8988T (cell line): ENCODE data around the gene LCT.
"Not testable (repeated sequence)": the region's sequence is repeated elsewhere in the genome, so short reads cannot be mapped to it uniquely, and the experiment has no call there.

Source experiments
- DNase-seq: peaks from one replicate; pipeline ENCODE4 v3.0.0; 2011

The LCT gene

DNA sequence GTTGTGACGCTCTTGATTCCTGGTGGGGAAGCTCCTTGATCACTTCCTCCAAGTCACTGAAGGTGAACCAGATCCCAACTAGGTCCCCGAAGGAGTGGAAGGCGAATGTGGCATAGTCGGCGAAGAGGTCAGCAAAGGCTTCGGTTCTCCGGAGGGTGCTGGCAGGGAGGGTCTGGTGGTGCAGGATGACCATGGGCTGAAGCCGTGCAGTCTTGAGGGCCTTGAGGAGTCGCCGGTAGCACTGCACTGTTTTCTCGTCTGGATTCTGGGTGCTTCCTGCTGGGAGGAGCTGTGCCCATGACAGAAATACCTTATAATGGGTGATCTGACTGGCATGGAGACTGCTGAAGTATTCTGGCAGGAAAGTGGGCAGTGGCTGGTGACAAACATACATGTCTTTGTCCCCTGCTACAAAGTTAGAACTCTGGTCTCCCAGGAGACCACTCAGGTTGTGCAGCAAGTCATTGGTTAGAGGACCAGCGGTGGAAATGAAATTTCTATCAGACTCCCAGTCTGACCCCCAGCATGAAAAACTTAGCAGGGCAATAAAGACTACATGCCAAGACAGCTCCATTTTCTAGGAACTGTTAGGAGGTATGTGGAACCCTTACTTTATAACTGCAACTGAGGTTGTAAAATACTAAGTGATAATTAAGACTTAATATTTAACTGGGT lies at the start of gene LCT:
Gene LCT (minus strand): TSS at position 589 of the 675 bp plus-strand sequence. CDS start 15 bp downstream, at position 574.
- DNase-seq = no peak

- DNase-seq = no peak
These were observed 48.7 kb upstream of the LCT start for GRCh38 chr2:135885709-135886108.

GRCh38 chr2:135882415-135882814 lies 45.4 kb upstream of the LCT start:
- no peak for DNase-seq

- not testable (repeated sequence) for DNase-seq
These were observed 39.8 kb upstream of the LCT start for GRCh38 chr2:135876770-135877169.

DNA sequence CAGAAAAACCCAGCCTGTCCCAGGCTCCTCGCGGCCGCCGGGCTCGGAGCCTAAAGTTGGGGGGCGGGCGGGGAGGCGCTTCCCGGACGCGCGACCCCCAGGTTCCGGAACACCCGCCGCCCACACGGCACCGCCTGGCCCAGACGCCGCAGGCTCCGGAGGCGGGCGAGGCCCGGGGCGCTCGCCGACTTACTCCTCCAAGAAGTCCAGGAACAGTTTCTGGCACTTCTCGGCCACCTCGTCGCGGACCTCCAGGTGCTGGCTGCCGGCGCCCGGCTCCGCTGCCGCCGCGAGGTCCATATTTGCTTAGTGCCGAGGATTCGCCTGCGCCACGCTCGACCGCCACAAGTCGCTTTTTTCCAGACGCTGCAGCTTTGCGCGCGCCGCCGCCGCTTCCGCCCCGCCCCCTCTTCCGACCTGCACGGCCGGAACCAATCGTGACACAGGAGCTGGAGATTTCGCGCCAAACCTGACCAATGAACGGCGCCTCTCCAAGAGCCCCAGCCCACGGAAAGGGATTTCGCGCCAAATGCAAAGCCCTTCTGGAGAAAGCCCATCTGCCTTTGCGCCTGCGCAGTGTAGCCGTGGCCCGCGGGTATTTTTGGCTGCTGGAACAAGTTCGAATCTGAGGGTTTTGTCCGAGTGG lies 39.2 kb upstream of the LCT start, which contains the start of gene MCM6:
Gene MCM6 (minus strand): TSS at position 378 of the 646 bp plus-strand sequence. CDS start 78 bp downstream, at position 300.
- DNase-seq = peak; percentile 88

- peak; percentile 26 for DNase-seq
These were observed 38.6 kb upstream of the LCT start for GRCh38 chr2:135875491-135876065.

- DNase-seq = no peak
These were observed 37.9 kb upstream of the LCT start for GRCh38 chr2:135874777-135875365.

- DNase-seq = no peak
These were observed 33.6 kb upstream of the LCT start for GRCh38 chr2:135870571-135870970.

GRCh38 chr2:135863233-135863632 lies 26.2 kb upstream of the LCT start:
- DNase-seq = no peak

DNA sequence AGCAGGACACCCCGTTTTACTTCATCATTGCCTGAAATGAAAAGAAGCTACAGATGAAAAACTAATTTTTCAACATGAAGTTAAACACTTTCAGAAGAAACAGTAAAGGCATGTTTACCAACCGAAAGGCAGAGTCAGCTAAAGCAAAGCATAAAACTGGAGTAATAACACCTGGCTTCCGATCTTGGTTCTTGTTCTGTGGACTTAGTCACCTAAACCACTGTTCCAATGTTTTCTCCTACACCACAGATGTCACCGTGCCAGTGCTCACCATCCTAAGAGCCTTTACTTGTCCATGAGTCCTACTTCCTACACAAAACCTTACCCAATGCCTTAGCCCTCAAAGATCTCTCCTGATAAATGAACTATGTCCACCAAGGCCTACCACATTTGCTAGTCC lies 25.7 kb upstream of the LCT start:
- no peak for DNase-seq

GRCh38 chr2:135853401-135853800 lies 16.4 kb upstream of the LCT start:
- DNase-seq = no peak

DNA sequence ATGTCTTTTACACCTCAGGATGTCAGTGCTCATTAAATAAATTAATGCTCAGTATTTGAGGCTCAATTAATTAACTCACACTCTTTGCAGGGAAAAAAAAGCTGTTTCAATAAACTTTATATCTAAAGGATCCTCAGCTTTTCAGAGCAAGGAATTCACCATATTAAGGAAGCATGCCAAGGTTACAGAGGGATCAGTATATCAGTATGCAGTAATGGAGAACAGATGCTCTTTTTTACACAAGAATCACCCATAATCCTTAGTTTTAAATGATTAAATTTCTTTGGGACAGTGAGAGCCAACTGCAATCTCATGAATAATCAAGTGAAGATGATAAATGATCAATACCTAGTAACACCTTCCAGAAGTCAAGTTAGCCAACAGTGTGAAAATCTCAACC lies 14.9 kb upstream of the LCT start:
- no peak for DNase-seq

GRCh38 chr2:135850892-135851668 lies 14.1 kb upstream of the LCT start:
- no peak for DNase-seq

DNA sequence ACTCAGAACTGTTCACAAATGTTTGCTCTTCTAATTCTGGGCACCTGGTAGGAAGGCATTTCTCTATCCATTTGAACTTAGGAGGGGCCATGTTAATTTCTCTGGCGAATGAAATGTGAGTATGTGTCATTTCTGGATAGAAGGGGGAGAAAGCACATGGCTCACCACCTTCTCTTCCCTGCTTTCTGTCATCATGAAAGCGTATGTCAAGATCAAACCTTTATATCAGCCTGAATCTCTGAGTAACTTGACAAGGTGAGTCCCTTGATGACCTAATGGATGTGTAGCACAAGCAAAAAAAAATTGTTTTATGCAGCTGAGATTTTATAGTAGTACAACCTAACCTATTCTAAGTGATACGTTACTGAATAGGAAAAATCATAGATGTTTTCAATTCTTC lies 12.1 kb upstream of the LCT start:
- DNase-seq = no peak

DNA sequence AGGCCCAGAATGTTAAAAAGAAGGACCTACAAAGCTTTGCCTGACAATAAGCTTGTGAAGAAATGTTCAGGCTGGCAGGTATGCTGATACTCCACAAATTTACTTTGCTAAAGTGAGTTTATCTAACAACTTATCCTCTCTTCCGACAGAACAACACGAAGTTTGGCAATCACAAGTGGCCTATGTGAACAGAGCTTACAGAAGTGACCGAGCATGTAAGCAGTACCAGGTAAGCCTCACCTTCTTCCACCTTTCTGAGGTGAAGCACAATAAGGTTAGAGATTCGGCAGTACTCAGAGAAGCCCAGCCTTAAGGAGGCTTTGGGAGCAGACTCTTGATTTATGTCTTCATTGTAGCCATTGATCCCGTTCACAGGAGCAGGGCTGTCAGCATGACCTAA lies 9.0 kb upstream of the LCT start:
- DNase-seq = no peak

DNA sequence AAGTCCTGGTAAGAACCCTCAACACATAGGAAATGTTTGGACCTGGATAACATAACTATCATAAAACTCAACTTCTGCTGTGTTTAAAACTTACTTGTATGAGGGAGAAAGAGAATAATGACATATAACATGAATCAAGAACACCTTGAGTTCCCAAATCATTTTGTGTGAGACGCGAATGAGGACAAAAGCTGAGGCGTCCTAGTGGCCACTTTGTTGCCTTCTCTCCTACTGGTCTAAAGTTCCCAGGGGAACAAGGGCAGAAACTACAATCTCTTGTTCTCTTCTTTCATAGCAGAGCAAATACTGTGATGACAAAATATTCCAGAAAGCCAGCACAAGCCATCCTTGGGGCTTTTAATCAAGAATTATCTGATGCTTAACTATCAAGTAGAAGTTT lies 8.3 kb upstream of the LCT start:
- DNase-seq = no peak

- no peak for DNase-seq
These were observed 7.4 kb upstream of the LCT start for GRCh38 chr2:135844301-135844895.

GRCh38 chr2:135843671-135844070 lies 6.7 kb upstream of the LCT start:
- no peak for DNase-seq

DNA sequence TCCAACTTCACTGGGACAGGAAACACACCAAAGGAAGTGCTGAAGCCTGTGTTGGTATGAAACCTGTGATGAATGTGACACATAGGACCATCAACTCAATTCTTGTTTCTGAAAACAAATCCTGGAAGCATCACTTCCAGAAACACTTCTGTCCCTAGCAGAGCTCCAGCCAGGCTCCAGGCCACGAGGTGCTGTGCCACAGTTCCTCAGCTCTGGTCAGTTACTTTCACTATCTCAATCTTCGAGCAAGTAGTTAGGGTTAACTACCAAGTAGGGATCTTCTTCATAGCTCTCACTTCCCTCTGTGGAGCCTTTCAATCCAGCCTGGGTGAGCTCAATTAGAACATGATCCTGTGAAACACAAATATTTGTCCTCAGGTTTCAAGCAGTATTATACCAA lies 3.6 kb upstream of the LCT start:
- DNase-seq = no peak

DNA sequence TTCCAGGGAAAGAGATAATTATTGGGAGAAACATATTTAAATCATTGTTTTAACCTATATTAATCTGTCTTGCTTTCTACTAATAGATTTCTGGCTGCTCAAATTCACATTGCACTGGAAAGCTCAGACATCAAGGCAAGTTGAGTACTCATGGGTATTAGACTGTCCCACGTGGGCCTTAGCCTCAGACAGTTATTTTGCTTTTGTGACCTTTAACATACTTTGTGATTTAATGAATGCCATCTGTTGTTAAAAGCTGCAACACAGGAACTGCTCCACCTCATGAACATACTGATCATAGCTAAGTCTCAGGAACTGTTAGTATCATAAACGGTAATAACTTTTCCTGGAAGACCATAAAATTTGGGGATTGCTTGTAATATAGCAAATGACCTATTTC lies 2.7 kb upstream of the LCT start:
- no peak for DNase-seq

DNA sequence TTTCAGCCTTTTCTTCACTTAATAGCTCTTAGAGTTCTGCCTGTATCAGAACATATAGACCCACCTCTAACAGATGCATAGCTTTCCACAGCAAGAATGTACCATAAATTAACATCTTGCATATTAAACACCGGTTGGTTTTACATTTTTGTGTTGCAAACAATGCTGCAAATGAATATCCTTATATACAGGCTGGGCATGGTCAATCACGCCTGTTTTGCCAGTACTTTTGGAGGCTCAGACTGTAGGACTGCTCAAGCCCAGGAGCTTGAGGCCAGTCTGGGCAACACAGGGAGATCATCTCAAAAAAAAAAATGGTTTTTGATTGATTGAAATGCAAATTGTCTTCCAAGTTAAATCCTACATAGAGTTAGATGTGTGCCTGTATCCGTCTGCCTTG lies 1.5 kb upstream of the LCT start:
- DNase-seq = no peak

DNA sequence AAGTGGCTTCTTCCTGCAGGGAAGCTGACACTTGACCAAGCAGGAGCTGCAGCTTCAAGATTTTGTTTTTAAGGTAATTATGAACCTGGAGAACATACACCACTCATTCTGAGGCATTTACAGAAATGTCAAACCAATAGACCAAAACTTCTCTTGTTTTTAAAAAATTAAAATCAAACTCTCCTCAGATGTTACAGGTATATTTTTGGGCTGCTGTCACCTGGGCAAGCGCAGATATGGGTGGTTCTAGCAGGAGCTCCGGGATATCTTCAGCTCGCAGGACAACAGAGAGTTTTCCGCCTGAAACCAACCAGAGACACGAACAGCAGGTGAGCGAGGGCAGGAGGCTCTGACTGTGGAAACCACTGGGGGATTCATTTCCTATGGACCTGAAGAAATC lies 4.1 kb downstream of the LCT start:
- no peak for DNase-seq
